ENCODE data around the gene DNAJC17. TPM values are rescaled to one million over a fixed set of nuclear protein-coding genes. Genes with fewer than 3 reads are reported as not detected.

Gene DNAJC17
- total RNA-seq, 2 experiments from 2014 or later, result 24.2 to 39.9 TPM

- H3K36me3 ChIP-seq (ENCODE audit: insufficient read depth, low read length), result peaks cover 86% of the 10 kb centered on the region
- H3K4me2 ChIP-seq (ENCODE audit: low read length), result no peak overlapping the region
- no peak overlapping the region for H3K27ac ChIP-seq (ENCODE audit: low read depth, low read length, poor library complexity, severe bottlenecking)
- no peaks in the 10 kb centered on the region for H3K9me2 ChIP-seq (ENCODE audit: insufficient read depth, low read length)
- H3K4me3 ChIP-seq (ENCODE audit: low read depth, low read length, poor library complexity, severe bottlenecking), result no peak overlapping the region
- H3K4me1 ChIP-seq (ENCODE audit: insufficient read depth, low read length, poor library complexity, severe bottlenecking), result peaks cover 4% of the 10 kb centered on the region
- peaks cover 6% of the 10 kb centered on the region; the same call in 1 of the 2 replicates for H4K20me1 ChIP-seq (ENCODE audit: insufficient read depth, low read length)
- peaks cover 3% of the 10 kb centered on the region; the same call in 1 of the 2 replicates for H3K79me2 ChIP-seq (ENCODE audit: insufficient read depth, low read depth, low read length)
- H3K9me3 ChIP-seq (ENCODE audit: low read length), result no peaks in the 10 kb centered on the region
- H2AFZ ChIP-seq (ENCODE audit: low read length), result no peak overlapping the region
- ChIA-PET CTCF (ENCODE audit: unreplicated experiment) (interaction anchor here (0.6 to 1.9 kb wide), 6 partner anchors 22 to 149 kb away, joined by 3 to 12 read pairs (median 4); no protein-coding TSS in a partner anchor), POLR2A (interaction anchor here (0.6 to 2.0 kb wide), 5 partner anchors 9 to 410 kb away, joined by 3 to 7 read pairs (median 4); partner anchors contain the start of gene C15orf62)
- intact Hi-C loops (cut with micrococcal nuclease; ENCODE audit: unreplicated experiment), result loop anchor here (1.0 to 5.0 kb wide), 3 partner anchors 35 to 228 kb away; partner anchors contain the start of gene VPS18
- no TSS peak for BruUV-seq (replicated peaks)
- no peak for DNase-seq (ENCODE audit: low spot score)
- TF ChIP-seq EZH2phosphoT487 (IDR thresholded peaks at IDR 0.05; ENCODE audit: borderline replicate concordance, low read depth, low read length), result no peak
- TF ChIP-seq, protein P1, sequence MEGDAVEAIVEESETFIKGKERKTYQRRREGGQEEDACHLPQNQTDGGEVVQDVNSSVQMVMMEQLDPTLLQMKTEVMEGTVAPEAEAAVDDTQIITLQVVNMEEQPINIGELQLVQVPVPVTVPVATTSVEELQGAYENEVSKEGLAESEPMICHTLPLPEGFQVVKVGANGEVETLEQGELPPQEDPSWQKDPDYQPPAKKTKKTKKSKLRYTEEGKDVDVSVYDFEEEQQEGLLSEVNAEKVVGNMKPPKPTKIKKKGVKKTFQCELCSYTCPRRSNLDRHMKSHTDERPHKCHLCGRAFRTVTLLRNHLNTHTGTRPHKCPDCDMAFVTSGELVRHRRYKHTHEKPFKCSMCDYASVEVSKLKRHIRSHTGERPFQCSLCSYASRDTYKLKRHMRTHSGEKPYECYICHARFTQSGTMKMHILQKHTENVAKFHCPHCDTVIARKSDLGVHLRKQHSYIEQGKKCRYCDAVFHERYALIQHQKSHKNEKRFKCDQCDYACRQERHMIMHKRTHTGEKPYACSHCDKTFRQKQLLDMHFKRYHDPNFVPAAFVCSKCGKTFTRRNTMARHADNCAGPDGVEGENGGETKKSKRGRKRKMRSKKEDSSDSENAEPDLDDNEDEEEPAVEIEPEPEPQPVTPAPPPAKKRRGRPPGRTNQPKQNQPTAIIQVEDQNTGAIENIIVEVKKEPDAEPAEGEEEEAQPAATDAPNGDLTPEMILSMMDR (conservative IDR thresholded peaks at IDR 0.05; ENCODE audit: low read length), result no peak
These were observed 60.3 kb downstream of the DNAJC17 start for GRCh38 chr15:40746916-40747418.

DNA sequence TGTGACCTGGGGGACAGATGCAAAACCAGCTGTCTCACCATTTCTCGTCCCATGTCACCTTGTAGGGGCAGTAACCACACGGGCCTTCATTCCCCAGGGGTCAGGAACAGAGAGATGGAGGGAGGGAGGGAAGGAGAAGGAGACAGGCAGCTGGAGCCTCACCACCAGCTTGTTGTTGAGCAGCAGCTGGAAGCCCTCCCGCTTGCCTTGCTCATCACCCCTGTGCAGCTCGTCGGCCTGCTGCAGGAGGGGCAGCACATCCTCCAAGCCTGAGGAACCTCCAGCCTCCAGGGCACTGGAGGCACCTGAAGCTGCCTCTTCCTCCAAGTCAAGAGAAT, 62.5 kb downstream of the DNAJC17 start:
- no peak for DNase-seq (ENCODE audit: low spot score)
- no peaks in the 10 kb centered on the region for H3K79me2 ChIP-seq (ENCODE audit: insufficient read depth, low read depth, low read length)
- no peak overlapping the region for H2AFZ ChIP-seq (ENCODE audit: low read length)
- intact Hi-C loops (cut with micrococcal nuclease; ENCODE audit: unreplicated experiment), result loop anchor here (5.0 kb wide), 2 partner anchors 67 to 148 kb away; partner anchors contain the start of gene VPS18
- POLR2A ChIA-PET, result interaction anchor here (1.0 to 1.2 kb wide), 2 partner anchors 20 to 50 kb away, joined by 3 to 6 read pairs; partner anchors contain the start of gene RAD51
- TF ChIP-seq EZH2phosphoT487 (IDR thresholded peaks at IDR 0.05; ENCODE audit: borderline replicate concordance, low read depth, low read length), result no peak
- TF ChIP-seq, protein P1 (conservative IDR thresholded peaks at IDR 0.05; ENCODE audit: low read length), result no peak
- no peaks in the 10 kb centered on the region for H3K9me3 ChIP-seq (ENCODE audit: low read length)
- no TSS peak for BruUV-seq (replicated peaks)
- CTCF ChIA-PET (ENCODE audit: unreplicated experiment), result interaction anchor here (2.2 kb wide), 1 partner anchor 38 kb away, joined by 6 read pairs; no protein-coding TSS in a partner anchor
- H3K4me1 ChIP-seq (ENCODE audit: insufficient read depth, low read length, poor library complexity, severe bottlenecking), result peaks cover 4% of the 10 kb centered on the region
- H3K36me3 ChIP-seq (ENCODE audit: insufficient read depth, low read length), result peaks cover 88% of the 10 kb centered on the region
- no peak overlapping the region for H3K4me2 ChIP-seq (ENCODE audit: low read length)
- H3K4me3 ChIP-seq (ENCODE audit: low read depth, low read length, poor library complexity, severe bottlenecking), result no peak overlapping the region
- no peak overlapping the region for H3K27ac ChIP-seq (ENCODE audit: low read depth, low read length, poor library complexity, severe bottlenecking)
- H4K20me1 ChIP-seq (ENCODE audit: insufficient read depth, low read length), result peaks cover 6% of the 10 kb centered on the region; the same call in 1 of the 2 replicates
- H3K9me2 ChIP-seq (ENCODE audit: insufficient read depth, low read length), result no peaks in the 10 kb centered on the region

All from OCI-LY7 (cell line).